Measurements from ENCODE around the gene PIK3R2.
A peak's percentile ranks its signal among the peaks of the same experiment; 100 is the strongest.
"Not testable (repeated sequence)": the region's sequence is repeated elsewhere in the genome, so short reads cannot be mapped to it uniquely, and the experiment has no call there.

The PIK3R2 gene

GRCh38 chr19:18152817-18153555 lies at the start of gene PIK3R2:
TSS of gene PIK3R2 (plus strand) at chr19:18153163. CDS start at chr19:18155880, 2,717 bp downstream.
- peak; percentile 100 for DNase-seq

GRCh38 chr19:18104793-18105131 lies 48.2 kb upstream of the PIK3R2 start:
- no peak for DNase-seq

- not testable (repeated sequence) for DNase-seq
Observed at GRCh38 chr19:18105259-18105658, 47.7 kb upstream of the PIK3R2 start.

- DNase-seq, result no peak
Observed at GRCh38 chr19:18107235-18107634, 45.7 kb upstream of the PIK3R2 start.

- DNase-seq, result no peak
Observed at GRCh38 chr19:18108897-18109296, 44.1 kb upstream of the PIK3R2 start.

- DNase-seq, result no peak
Observed at GRCh38 chr19:18109341-18109732, 43.6 kb upstream of the PIK3R2 start.

- peak; percentile 55 for DNase-seq
Observed at GRCh38 chr19:18109733-18110608, 43.0 kb upstream of the PIK3R2 start.

GRCh38 chr19:18110609-18111232 lies 42.2 kb upstream of the PIK3R2 start:
- DNase-seq, result no peak

- DNase-seq, result peak; percentile 79
Observed at GRCh38 chr19:18112989-18113478, 39.9 kb upstream of the PIK3R2 start.

- no peak for DNase-seq
Observed at GRCh38 chr19:18113827-18114226, 39.1 kb upstream of the PIK3R2 start.

GRCh38 chr19:18114483-18114882 lies 38.5 kb upstream of the PIK3R2 start:
- DNase-seq, result no peak

GRCh38 chr19:18117364-18117691 lies 35.6 kb upstream of the PIK3R2 start:
- no peak for DNase-seq

GRCh38 chr19:18117692-18118378 lies 35.1 kb upstream of the PIK3R2 start:
- DNase-seq, result peak; percentile 93

- no peak for DNase-seq
Observed at GRCh38 chr19:18118420-18119012, 34.4 kb upstream of the PIK3R2 start.

- no peak for DNase-seq
Observed at GRCh38 chr19:18119013-18119716, 33.8 kb upstream of the PIK3R2 start.

GRCh38 chr19:18119717-18120105 lies 33.3 kb upstream of the PIK3R2 start:
- DNase-seq, result no peak

- no peak for DNase-seq
Observed at GRCh38 chr19:18120127-18120526, 32.8 kb upstream of the PIK3R2 start.

GRCh38 chr19:18121166-18121565 lies 31.8 kb upstream of the PIK3R2 start:
- no peak for DNase-seq

GRCh38 chr19:18122424-18122823 lies 30.5 kb upstream of the PIK3R2 start:
- DNase-seq, result no peak

- no peak for DNase-seq
Observed at GRCh38 chr19:18122860-18123795, 29.8 kb upstream of the PIK3R2 start.

- no peak for DNase-seq
Observed at GRCh38 chr19:18123819-18124218, 29.1 kb upstream of the PIK3R2 start.
